DMS114 treated with DMSO at 0.1 percent for 48 hours (cell line): ENCODE data around the gene TMC5.
A peak's percentile ranks its signal among the peaks of the same experiment; 100 is the strongest.
"Not testable (repeated sequence)": the region's sequence is repeated elsewhere in the genome, so short reads cannot be mapped to it uniquely, and the experiment has no call there.

Experiments
- DNase-seq: peaks from one replicate; lab custom pipeline; 2025; ENCODE audit not compliant: unreplicated experiment; lab: John Stamatoyannopoulos, UW

Gene TMC5

GRCh38 chr16:19417640-19418039 lies at the start of gene TMC5:
TMC5 (plus strand) TSS chr16:19417883; CDS start chr16:19440039, 22,156 bp downstream.
- DNase-seq, result no peak

DNA sequence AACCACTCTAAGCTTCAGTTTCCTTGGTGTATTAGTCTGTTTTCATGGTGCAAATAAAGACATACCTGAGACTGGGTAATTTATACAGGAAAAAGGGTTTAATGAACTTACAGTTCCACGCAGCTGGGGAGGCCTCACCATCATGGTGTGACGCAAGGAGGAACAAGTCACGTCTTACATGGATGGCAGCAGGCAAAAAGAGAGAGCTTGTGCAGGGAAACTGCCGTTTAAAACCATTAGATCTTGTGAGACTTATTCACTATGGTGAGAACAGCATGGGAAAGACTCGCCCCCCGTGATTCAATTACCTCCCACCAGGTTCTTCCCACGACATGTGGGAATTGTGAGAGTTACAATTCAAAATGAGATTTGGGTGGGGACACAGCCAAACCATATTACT lies 45.1 kb upstream of the TMC5 start:
- not testable (repeated sequence) for DNase-seq

GRCh38 chr16:19374402-19374801 lies 43.3 kb upstream of the TMC5 start:
- no peak for DNase-seq

- DNase-seq, result peak; percentile 61
Measured at GRCh38 chr16:19375561-19376158, 42.0 kb upstream of the TMC5 start.

GRCh38 chr16:19377864-19378263 lies 39.8 kb upstream of the TMC5 start:
- no peak for DNase-seq

DNA sequence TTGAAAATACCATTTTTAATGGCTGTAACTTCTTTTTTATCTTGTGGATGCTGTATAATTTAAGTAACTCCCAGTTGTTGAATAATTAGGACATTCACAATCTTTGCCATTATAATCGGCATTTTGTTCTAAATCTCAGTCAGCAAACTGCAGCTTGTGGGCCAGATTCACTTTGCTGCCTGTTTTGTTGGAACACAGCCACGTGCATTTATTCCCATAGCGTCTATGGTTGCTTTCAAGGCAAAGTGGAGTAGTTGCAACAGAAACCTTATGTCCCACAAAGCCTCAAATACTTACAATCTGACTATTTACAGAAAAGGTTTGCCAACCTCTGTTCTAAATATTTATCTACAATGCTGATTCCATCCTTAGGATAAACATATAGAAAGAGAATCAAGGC lies 39.2 kb upstream of the TMC5 start:
- no peak for DNase-seq

DNA sequence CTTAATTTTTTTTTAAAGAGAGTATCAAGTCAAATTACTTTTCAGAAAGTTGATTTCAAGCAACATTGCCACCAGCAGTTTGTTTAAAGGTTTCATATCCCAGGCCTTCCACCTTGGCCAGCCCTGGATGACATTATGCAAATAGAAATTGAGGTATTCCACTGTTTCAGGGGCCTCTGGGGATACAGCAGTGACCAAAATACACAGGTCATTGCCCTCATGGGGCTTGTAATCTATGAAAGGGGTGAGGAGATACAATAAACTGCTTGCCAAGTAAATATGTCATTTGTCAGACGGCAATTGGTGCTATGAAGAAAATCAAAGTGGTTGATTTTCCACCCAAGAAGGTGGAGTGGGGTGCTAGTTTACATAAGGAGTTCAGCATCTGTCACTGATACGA lies 37.8 kb upstream of the TMC5 start:
- DNase-seq, result no peak

- DNase-seq, result no peak
Measured at GRCh38 chr16:19380328-19380727, 37.4 kb upstream of the TMC5 start.

GRCh38 chr16:19382084-19382801 lies 35.4 kb upstream of the TMC5 start:
- DNase-seq, result no peak

DNA sequence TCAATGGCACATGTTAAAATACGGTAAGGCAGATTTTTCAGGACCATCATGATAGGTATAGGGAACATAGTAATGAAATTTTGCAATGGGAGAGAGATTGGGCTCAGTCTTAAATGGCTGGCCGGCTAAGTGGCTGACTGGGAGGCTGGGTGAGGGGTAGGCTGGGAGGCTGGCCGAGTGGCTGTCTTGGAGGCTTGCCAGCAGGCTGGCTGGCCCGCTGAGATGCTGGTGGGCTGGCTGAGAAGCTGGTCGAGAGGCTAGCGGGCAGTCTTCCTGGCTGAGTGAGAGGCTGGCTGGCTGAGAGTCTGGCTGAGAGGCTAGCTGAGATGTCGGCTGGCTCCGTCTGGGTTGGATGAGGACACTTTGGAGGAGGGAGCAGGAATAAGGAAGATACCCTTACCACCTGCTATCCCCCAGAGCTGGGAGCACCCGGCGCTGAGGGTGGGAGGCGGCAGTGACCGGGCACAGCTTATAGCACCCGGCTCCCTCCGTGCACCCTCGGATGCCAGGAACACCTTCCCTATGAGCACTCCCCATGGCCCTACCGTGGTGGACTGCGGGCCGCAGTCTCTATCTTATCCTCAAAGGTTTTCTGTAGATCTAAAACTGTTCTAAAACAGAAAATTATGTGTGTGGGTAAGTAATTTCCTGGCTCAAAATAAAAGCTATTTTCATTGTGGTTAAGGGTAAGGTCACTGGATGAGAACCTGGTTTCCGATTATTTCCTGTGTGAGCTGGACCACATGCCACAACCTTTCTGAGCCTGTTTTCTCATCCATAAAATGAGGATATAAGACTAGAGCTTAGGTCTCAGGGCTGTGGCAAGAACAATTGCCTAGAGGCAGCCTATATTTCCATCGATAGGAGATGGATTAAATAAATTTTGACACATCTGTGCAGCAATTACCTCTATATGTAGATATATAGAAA lies 34.5 kb upstream of the TMC5 start:
- no peak for DNase-seq

DNA sequence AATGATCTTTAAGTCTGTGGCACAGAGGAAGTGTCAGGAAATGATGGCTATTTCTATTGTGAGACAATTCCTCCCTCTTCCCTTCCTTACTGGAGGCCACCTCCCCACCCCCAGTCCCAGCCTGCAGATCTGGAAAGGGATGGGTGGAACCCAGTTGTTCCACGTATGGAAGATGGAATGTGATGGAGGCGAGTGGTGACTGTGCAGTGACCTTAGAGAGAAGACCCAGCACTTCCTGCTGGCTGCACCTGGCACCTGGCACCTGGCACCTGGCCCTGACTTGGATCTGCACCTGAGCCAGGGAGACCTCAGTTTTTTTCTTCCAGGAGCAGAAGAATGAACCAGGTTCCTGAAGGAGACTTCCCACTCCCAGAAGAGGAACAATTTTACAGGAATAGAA lies 33.0 kb upstream of the TMC5 start:
- no peak for DNase-seq

DNA sequence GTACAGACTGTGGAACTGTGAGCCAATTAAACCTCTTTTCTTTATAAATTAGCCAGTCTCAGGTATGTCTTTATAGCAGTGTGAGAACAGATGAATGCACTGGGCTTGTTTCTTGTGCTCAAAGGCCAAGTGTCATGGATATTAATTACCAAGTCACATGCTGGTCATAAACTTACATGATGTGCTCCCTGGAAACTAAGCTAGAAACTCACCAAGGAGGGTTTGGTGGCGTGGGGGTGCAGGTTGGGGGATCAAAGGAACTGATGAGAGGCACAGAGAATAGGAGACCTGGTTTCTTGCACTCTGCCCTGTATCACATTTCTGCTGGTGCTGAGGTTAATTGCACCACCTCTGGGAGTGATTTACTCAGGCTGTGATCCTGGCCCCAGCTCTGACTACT lies 31.2 kb upstream of the TMC5 start:
- no peak for DNase-seq

GRCh38 chr16:19389246-19389645 lies 28.4 kb upstream of the TMC5 start:
- DNase-seq, result no peak

DNA sequence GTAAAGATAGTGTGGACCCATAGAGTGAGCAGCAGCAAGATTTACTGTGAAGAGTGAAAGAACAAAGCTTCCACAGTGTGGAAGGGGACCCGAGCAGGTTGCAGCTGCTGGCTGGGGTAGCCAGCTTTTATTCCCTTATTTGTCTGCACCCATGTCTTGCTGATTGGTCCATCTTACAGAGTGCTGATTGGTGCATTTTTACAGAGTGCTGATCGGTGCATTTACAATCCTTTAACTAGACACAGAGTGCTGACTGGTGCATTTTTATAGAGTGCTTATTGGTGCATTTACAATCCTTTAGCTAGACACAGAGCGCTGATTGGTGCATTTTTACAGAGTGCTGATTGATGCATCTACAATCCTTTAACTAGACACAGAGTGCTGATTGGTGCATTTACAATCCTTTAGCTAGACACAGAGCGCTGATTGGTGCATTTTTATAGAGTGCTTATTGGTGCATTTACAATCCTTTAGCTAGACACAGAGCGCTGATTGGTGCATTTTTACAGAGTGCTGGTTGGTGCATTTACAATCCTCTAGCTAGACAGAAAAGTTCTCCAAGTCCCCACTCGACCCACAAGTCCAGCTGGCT lies 26.4 kb upstream of the TMC5 start:
- not testable (repeated sequence) for DNase-seq

DNA sequence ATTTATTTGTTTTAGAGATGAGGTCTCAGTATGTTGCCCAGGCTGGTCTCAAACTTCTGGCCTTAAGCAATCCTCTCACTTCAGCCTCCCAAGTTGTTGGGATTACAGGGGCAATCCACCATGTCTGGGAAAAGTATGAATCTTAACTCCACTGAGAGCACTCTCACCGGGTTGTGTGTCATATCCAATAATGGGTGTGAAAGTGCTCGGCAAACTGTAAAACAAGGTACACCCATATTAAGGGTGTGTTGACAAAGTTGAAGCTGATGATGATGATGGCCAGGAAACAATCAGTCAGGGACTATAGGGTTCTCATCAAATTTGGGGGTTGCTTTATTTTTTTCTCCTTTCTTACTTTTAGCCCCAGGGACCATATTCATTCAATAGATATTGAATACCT lies 25.3 kb upstream of the TMC5 start:
- no peak for DNase-seq

DNA sequence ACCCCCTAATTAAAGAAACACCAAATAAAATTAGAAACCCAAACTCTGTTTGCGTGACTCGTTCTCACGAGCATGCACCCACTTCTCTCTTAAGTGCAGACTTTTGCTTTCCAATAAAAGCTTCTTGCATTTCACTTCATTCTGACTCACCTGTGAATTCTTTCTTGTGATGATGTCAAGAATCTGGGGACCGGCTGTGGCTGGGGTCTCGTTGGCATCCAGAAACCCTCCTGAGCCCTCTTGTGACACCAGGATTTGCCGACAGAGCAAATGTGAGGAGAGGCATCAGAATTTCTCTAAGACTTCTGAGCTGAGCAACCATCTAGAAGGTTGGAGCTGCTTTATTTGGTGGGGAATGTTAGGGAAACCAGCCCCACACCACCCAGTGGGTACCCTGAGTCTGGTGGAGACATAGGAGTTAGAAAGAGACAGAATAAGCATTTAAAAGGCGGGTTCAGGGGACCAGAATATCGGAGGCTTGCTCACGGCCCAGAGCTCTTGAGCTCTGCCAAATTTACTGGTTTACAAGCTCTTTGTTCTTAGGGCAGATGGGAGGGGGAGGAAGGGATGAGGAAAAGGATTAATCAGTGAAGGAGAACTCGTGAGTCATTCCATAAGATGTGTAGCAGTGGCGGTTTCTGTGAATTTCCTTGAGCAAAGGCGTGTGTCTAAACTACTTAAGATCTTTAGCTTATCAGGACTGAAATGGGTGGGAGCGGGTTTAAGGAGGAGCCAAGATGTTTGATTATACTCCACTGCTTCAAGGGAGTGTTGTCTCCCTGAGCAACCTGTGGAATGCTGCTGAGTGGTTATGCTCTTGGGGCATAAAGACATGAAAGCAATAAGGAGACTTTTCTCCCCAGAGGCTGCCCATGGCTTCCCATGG lies 24.2 kb upstream of the TMC5 start:
- no peak for DNase-seq

DNA sequence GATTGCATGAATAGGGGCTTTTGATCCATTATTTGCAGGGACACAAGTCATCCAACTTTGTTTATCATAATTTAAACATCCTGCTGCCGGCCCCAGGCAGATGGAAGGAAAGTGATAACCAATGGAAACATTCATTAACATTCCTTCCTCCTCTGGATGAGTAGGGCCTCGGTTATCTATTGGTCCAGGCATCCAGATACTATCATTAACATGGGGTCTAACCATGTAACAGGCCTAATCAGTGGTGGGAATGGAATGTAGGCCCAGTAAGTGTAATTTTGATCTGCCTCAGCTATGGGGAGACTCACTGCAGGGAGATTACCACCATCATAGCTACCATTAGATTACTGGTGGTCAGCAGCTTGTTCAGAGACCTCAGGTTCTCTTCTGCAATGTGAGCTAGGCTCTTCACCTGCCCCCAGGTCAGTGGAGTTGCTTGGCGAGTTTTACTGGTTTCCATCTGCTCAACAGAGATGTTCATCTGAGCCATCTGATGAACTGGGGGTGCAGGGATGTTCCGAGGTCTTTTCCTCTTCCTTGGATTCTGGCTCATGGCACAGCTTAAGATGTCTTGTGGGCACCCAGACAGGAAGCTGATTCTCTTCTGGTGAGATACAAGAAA lies 21.9 kb upstream of the TMC5 start:
- not testable (repeated sequence) for DNase-seq

- DNase-seq, result no peak
Measured at GRCh38 chr16:19396555-19397011, 21.1 kb upstream of the TMC5 start.

- not testable (repeated sequence) for DNase-seq
Measured at GRCh38 chr16:19397373-19397772, 20.3 kb upstream of the TMC5 start.

DNA sequence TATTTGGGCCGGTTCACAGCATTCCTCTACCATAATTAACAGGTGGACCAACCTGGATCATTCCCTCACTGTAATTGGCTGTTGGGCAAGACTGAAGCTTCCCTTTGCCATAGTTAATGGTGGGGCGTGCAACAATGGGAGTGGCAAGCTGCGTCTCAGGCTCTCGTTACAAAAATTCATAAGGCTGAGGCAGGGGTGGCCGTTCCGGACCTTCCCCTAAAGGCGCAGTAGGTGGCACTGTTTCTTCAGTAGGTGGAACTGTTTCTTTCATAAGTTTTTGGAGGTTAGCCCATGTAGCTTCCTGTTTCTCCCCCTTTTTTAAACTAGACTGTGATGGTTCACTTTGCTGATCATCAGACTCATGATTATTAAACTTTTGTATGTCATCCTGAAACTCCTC lies 17.0 kb upstream of the TMC5 start:
- DNase-seq, result no peak
